ENCODE measurements around the gene NCMAP.

NCMAP gene

DNA sequence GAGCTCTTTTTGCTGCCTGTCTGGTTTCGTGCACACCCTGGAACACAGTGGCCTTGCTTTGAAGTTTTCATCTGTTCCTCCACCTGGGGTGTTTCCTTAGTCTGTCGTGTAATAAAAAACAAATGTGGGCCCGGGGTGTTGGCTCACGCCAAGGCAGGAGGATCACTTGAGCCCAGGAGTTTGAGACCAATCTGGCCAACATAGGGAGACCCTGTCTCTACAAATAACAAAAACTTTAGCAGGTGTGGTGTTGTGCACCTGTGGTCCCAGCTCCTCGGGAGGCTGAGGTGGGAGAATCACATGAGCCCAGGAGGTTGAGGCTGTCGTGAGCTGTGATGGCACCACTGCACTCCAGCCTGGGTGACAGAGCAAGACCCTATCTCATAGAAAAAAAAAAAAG lies 4.5 kb downstream of the NCMAP start:
- TF ChIP-seq, protein P1, sequence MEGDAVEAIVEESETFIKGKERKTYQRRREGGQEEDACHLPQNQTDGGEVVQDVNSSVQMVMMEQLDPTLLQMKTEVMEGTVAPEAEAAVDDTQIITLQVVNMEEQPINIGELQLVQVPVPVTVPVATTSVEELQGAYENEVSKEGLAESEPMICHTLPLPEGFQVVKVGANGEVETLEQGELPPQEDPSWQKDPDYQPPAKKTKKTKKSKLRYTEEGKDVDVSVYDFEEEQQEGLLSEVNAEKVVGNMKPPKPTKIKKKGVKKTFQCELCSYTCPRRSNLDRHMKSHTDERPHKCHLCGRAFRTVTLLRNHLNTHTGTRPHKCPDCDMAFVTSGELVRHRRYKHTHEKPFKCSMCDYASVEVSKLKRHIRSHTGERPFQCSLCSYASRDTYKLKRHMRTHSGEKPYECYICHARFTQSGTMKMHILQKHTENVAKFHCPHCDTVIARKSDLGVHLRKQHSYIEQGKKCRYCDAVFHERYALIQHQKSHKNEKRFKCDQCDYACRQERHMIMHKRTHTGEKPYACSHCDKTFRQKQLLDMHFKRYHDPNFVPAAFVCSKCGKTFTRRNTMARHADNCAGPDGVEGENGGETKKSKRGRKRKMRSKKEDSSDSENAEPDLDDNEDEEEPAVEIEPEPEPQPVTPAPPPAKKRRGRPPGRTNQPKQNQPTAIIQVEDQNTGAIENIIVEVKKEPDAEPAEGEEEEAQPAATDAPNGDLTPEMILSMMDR (IDR thresholded peaks at IDR 0.05; ENCODE audit: low read depth, low read length, poor library complexity, severe bottlenecking) = no peak
- TF ChIP-seq EZH2phosphoT487 (IDR thresholded peaks at IDR 0.05; ENCODE audit: borderline replicate concordance, low read length) = no peak
- no peaks in the 10 kb centered on the region for H3K9me3 ChIP-seq (ENCODE audit: control insufficient read depth, insufficient read depth, low read length)
- no peaks in the 10 kb centered on the region for H3K9me2 ChIP-seq (replicated peaks; ENCODE audit: control insufficient read depth, low read length)
- H3F3A ChIP-seq (ENCODE audit: control insufficient read depth, insufficient read depth) = no peaks in the 10 kb centered on the region
- H3K27ac ChIP-seq (ENCODE audit: low read depth, low read length) = no peak overlapping the region
- no peak overlapping the region for H3K4me3 ChIP-seq (ENCODE audit: low read length)
- H3K27me3 ChIP-seq (ENCODE audit: control insufficient read depth, low read length) = peaks cover 8% of the 10 kb centered on the region
- no peaks in the 10 kb centered on the region for H3K79me2 ChIP-seq (ENCODE audit: control insufficient read depth, low read length)
- H3K4me1 ChIP-seq (ENCODE audit: control insufficient read depth, low read length) = peaks cover 18% of the 10 kb centered on the region
- H3K4me2 ChIP-seq (ENCODE audit: low read length) = no peak overlapping the region
- no peaks in the 10 kb centered on the region for H3K36me3 ChIP-seq (ENCODE audit: control insufficient read depth, low read length)
- no peaks in the 10 kb centered on the region for H4K20me1 ChIP-seq (ENCODE audit: control insufficient read depth, insufficient read depth, low read depth, low read length)

DNA sequence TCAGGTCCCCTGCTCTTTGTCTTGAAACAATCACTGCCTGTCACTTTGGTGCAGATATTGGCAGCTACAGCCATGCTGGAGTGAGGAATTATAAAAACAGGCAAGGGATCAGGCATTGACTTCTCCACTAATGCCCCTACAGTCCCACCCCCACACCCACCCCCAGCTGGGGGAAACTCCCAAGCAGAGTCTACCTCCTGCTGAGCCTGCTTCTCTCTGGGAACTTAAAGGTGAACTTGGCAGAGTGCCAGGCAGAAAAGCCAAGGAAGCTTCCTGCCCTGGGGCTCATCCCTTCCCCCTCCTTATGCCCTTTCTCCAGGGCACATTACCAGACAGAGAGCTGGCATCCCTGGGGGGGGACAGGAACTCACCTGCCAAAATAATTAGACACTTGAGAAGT lies 6.7 kb downstream of the NCMAP start:
- H3K36me3 ChIP-seq (ENCODE audit: control insufficient read depth, low read length) = no peaks in the 10 kb centered on the region
- H3K4me1 ChIP-seq (ENCODE audit: control insufficient read depth, low read length) = peaks cover 32% of the 10 kb centered on the region
- H3F3A ChIP-seq (ENCODE audit: control insufficient read depth, insufficient read depth) = no peaks in the 10 kb centered on the region
- no peak overlapping the region for H3K27ac ChIP-seq (ENCODE audit: low read depth, low read length)
- no peak overlapping the region for H3K4me3 ChIP-seq (ENCODE audit: low read length)
- no peaks in the 10 kb centered on the region for H3K9me2 ChIP-seq (replicated peaks; ENCODE audit: control insufficient read depth, low read length)
- no peaks in the 10 kb centered on the region for H3K9me3 ChIP-seq (ENCODE audit: control insufficient read depth, insufficient read depth, low read length)
- TF ChIP-seq EZH2phosphoT487 (IDR thresholded peaks at IDR 0.05; ENCODE audit: borderline replicate concordance, low read length) = no peak
- TF ChIP-seq, protein P1 (IDR thresholded peaks at IDR 0.05; ENCODE audit: low read depth, low read length, poor library complexity, severe bottlenecking) = no peak
- H3K4me2 ChIP-seq (ENCODE audit: low read length) = no peak overlapping the region
- H3K27me3 ChIP-seq (ENCODE audit: control insufficient read depth, low read length) = no peaks in the 10 kb centered on the region
- H4K20me1 ChIP-seq (ENCODE audit: control insufficient read depth, insufficient read depth, low read depth, low read length) = no peaks in the 10 kb centered on the region
- no peaks in the 10 kb centered on the region for H3K79me2 ChIP-seq (ENCODE audit: control insufficient read depth, low read length)

DNA sequence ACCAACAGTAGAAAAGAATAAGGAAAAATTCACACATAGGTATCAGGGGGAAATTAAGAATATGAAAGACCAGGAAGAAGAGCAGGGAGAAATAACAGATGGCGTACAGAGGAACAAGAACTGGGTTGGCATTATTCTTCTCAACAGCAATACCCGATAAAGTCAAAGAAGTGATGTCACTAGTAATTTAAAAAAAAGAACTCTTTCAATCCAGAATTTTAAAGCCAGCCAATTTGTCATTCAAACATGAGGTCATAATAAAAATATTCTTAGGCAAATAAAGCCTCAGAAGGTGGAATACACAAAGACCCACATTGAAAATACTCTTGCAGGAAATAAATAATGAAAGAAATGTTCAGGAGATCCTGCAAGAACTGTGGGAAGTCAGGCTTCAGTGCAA lies 8.8 kb downstream of the NCMAP start:
- Histone ChIP-seq H4K20me1 (ENCODE audit: control insufficient read depth, insufficient read depth, low read depth, low read length) (no peaks in the 10 kb centered on the region), H3F3A (ENCODE audit: control insufficient read depth, insufficient read depth) (no peaks in the 10 kb centered on the region), H3K36me3 (ENCODE audit: control insufficient read depth, low read length) (no peaks in the 10 kb centered on the region), H3K27me3 (ENCODE audit: control insufficient read depth, low read length) (no peaks in the 10 kb centered on the region), H3K4me1 (ENCODE audit: control insufficient read depth, low read length) (peaks cover 43% of the 10 kb centered on the region), H3K79me2 (ENCODE audit: control insufficient read depth, low read length) (no peaks in the 10 kb centered on the region), H3K9me3 (ENCODE audit: control insufficient read depth, insufficient read depth, low read length) (no peaks in the 10 kb centered on the region), H3K4me2 (ENCODE audit: low read length) (no peak overlapping the region), H3K27ac (ENCODE audit: low read depth, low read length) (no peak overlapping the region), H3K4me3 (ENCODE audit: low read length) (no peak overlapping the region), H3K9me2 (replicated peaks; ENCODE audit: control insufficient read depth, low read length) (no peaks in the 10 kb centered on the region)
- TF ChIP-seq EZH2phosphoT487 (IDR thresholded peaks at IDR 0.05; ENCODE audit: borderline replicate concordance, low read length) = no peak
- TF ChIP-seq, protein P1 (IDR thresholded peaks at IDR 0.05; ENCODE audit: low read depth, low read length, poor library complexity, severe bottlenecking) = no peak
